Cardiac septum (tissue), 1 donor: ENCODE results near the gene TNFSF12. TPM values are rescaled to one million over a fixed set of nuclear protein-coding genes. Genes with fewer than 3 reads are reported as not detected.
"Not testable (repeated sequence)": the region's sequence is repeated elsewhere in the genome, so short reads cannot be mapped to it uniquely, and the experiment has no call there.

Experiments used
- DNase-seq: peaks from one replicate; pipeline ENCODE4 v3.0.0-alpha.2; 2020; ENCODE audit warnings: low spot score
- intact Hi-C: fragments of 100-400 bp; cut with DNase I; formaldehyde crosslinking; loops from one replicate; pipeline ENCODE4 v1.14.0; 2022
- total RNA-seq: library from RNA; stranded (reverse); fragmentation: NEBNext Ultra II Directional; extraction: Animal tissue kit (Norgen Biotek cat#: 25700); gene quantifications from one replicate; pipeline ENCODE4 v1.2.1, GENCODE V29; 2021
- donor health status: DM: no; HTN: no; CAD: no.

Gene TNFSF12
- total RNA-seq, 1 donor from 2014 or later = 33.9 TPM

- DNase-seq = no peak
- intact Hi-C loops = no loop called here
Measured at GRCh38 chr17:7580604-7581575, 32.0 kb downstream of the TNFSF12 start.

GRCh38 chr17:7582396-7583252 lies 33.8 kb downstream of the TNFSF12 start:
- intact Hi-C loops = loop anchor here (2.0 kb wide), 2 partner anchors 32 to 104 kb away; partner anchors contain the start of genes FXR2 and TP53
- no peak for DNase-seq

DNA sequence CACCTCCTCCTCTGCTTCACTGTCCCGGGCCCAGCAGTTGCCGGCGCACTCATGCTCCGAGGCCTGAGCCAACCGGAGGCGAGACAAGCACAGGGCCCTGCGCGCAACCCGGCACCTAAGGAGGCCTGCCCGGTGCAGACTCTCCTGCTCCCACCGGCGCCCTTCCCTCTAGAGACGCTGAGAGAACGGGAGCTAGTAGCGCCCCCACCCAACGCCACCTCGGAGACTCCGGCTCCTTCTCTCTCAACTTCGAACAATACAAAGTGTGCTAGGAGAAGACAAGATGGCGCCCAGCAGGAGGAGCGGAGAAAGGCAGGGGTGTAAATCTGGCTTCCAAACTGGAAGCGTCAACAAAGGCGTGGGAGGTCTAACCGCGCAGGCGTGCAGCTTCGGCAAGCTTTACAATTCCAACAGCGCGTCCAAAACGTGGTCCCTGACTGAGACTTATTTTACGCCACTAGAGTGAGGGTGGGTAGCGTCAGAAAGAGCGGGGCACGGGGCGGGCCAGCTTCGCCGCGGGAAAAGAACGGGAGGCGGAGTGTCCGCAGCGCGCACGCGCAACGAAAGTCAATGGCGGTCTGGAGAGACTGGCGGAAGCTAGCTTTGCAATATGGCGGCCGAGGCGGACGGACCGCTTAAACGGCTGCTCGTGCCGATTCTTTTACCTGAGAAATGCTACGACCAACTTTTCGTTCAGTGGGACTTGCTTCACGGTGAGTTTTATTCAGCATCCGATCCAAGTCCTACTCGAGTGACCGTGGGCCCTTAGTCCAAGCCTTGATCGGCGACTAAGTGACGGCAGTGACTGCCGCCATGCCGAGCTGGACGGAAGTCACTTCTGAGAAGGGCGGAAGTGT lies 34.6 kb downstream of the TNFSF12 start, which contains the start of gene MPDU1:
Gene MPDU1 (plus strand): TSS at position 600 of the 857 bp plus-strand sequence. CDS start 11 bp downstream, at position 611.
- DNase-seq = peak; percentile 98
- intact Hi-C loops = loop anchor here (2.0 kb wide), 2 partner anchors 31 to 103 kb away; partner anchors contain the start of genes FXR2 and TP53

GRCh38 chr17:7586673-7587419 lies 38.0 kb downstream of the TNFSF12 start:
- intact Hi-C loops = loop anchor here (5.0 kb wide), 1 partner anchor 40 kb away; the partner anchor contains the start of gene SAT2

DNA sequence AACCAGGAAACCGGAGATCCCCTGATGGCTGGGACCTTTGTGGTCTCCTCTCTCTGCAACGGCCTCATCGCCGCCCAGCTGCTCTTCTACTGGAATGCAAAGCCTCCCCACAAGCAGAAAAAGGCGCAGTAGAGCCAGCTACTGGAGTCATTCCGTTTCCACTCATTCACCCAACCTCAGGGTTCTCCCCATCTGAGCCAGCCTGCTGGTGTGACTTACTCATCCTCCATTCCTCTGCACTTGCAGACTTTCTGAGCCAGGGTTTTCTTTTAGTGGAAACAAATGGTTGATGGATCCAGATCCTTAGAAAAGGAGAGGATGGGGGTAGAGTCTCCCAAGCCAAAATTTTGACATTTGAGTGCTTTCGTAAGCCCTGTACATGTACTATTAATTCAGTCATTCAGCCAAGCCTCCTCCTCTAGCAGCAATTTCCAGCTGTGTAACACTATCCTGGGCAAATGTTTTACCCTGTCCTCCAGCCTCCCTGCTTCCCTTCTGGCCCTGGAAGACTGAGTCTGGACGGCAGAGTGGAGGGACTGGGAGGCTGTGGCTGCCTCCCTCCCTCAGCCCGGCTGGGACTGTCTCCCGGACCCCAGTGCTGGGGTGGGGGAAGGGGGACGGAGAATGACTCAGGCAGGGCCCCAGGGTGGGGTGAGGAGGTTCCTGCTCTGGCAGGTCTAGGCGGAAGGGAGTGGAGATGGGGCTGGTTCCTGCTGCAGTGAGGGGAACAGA lies 38.7 kb downstream of the TNFSF12 start:
- intact Hi-C loops = loop anchor here (5.0 kb wide), 1 partner anchor 40 kb away; the partner anchor contains the start of gene SAT2
- DNase-seq = no peak

More at GRCh38 chr17:7586673-7587419, 38.0 kb downstream of the TNFSF12 start:
- no peak for DNase-seq

DNA sequence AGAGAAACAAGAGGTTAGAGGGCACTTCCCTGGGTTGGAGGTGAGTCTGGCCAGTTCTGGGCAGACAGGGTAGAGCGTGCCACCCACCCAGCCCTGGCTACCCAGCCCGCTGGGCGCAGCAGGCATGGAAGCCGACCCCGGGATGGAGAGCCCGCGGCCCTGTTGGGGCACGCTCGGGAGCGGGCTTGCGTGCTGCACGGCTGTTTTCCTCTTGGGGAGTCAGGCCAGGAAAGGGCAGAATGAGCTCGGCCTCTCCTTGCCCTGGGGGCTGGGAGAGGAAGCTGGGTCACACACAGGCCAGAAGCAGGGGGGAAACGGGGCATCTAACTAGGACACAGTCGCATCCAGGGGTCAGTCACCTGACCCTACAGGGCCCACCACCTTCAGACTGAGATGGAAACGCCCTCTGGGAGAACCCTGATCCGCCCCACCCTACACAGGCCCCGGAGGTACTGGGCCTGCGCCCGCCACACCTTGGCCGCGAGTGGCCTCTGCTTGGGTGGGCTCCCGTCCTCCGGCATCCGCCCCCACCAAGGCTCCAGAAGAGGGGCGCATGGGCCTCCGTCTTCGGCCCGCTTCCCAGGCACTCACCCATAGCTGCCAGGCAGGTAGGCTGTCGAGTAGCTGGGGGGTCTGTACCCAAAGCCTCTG lies 39.8 kb downstream of the TNFSF12 start:
- no peak for DNase-seq
- intact Hi-C loops = loop anchor here (5.0 kb wide), 1 partner anchor 39 kb away; the partner anchor contains the start of gene SAT2

DNA sequence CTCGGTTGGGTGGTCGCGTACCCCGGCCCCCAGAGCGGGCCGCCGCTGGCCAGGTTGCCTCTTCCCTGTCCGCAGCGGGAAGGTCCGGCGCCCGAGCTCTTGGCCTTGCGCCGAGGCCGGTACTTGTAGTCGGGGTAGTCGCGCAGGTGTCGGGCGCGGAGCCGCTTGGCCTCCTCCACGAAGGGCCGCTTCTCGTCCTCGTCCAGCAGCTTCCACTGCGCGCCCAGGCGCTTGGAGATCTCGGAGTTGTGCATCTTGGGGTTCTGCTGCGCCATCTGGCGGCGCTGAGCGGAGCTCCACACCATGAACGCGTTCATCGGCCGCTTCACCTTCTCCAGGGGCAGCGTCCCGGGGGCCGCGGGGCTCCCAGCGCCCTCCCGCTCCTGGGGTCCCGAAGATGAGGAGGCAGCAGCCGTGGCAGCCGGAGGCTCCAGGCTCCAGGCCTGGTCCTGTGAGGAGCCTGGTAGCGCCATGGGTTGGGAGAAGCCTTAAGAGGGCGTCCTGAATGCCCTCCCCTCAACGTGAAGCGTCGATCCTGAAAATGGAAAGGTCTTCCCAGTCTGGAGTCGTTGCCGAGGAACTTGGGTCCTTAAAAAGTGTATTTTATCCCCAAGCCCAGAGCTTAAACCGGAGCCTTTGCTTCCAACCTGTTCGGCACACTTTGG lies 40.5 kb downstream of the TNFSF12 start:
- intact Hi-C loops = loop anchor here (5.0 kb wide), 1 partner anchor 38 kb away; the partner anchor contains the start of gene SAT2
- peak; percentile 92 for DNase-seq

DNA sequence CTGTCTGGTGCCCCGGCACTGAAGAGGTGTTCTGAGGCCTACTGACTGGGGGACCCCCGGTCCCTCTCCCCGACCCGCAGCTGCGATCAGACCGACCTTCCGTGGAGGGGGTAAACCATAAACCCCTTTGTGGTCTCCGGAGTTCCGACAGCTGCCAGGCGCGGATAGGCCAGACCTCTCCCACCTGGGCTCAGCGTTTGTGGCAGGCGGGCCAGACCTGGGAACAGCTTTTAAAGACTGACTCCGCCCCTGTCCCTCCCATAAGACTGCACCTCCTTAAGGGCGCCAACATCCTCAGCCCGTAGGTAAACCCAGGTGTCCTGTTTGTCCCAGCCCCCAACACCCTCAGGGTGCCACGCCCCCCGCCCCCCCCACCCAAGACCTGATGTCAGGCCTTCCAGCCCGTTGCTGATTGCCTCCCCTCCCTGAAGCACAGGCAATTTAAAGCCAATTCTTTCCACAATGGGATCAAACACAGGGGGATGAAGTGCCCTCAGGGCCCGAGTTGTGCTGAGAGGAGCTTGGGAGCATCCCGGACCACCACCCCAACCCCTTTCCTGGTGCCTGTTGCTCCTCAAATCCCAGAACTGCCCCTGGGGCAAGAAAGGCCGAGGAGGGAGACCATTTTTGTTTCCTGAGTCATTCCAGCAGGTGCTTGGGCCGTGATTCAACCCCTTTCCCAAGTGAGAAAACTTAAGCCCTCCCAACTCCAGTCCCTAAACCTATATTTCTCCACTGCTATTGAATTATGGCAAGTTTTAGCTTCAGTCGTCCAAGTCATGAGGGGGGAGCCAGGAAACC lies 41.2 kb downstream of the TNFSF12 start, which contains the start of gene SOX15:
Gene SOX15 (minus strand): TSS at position 204 of the 801 bp plus-strand sequence. CDS start 418 bp downstream, outside the sequence.
- intact Hi-C loops = loop anchor here (5.0 kb wide), 1 partner anchor 37 kb away; the partner anchor contains the start of gene SAT2
- DNase-seq = no peak

DNA sequence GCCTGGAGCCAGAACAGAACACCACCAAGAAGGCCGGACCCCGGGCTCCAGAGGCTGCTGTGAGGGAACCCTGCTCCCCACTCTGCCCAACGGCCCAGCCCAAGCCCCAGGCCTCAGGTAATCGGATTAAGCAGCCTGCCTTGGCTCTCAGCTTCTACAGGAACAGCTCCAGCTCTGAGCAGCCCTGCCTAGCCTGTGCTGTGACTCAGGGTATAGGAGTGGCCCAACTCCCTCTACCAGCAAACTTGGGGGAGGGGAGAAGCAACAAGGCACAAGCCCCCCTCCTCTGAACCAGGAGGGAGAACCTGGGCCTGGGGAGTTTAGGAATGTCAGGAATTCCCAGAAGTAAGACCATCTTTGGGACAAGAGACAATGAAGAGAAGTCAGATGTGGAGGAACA lies 41.9 kb downstream of the TNFSF12 start:
- intact Hi-C loops = no loop called here
- DNase-seq = no peak

DNA sequence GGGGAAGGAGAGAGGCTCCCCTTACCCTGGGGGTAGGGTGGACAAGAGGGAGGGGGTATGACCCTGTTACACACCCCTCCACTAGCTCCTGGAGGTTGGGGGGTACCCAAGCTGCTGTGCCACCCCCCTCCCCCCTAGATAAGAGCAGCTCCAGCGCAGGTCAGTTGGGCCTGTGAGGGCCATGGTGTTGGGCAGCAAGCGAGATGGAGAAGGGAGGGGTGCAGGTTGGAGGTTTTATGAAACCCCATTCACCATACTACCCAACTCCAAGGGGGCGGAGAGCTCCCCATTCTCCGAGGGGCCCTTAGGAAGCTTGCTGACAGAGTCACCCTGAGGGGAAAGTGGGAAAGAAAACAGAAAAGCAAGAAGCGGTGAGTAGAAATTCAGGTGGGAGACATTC lies 42.7 kb downstream of the TNFSF12 start:
- intact Hi-C loops = no loop called here
- no peak for DNase-seq

DNA sequence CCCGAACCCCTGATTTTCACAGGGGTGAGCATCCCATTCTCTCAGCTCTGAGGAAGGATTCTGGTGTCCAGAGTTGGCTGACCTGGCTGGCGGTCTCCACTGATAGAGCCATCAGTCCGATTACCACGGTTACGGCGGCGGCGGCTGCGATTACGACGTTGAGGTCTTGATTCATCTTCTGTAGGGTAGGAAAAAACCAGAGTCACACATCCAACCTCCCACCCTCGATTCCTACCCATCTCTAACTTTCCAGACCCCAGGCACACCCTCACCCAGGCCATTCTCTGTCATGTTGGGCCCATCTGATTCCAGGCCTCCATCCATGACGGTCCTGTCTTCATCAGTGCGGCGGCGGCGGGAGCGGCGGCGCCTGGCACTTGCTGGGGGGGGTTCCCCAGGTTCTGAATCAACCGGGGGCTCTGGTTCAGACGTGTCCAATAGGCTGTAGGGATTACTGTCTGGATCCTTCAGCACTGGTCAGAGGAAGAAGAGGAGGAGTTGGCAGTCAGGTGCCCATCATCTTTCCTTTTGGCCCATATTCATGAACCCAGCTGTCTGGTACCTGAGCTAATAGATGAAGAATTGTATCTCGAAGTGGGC lies 43.7 kb downstream of the TNFSF12 start:
- no peak for DNase-seq
- intact Hi-C loops = no loop called here

DNA sequence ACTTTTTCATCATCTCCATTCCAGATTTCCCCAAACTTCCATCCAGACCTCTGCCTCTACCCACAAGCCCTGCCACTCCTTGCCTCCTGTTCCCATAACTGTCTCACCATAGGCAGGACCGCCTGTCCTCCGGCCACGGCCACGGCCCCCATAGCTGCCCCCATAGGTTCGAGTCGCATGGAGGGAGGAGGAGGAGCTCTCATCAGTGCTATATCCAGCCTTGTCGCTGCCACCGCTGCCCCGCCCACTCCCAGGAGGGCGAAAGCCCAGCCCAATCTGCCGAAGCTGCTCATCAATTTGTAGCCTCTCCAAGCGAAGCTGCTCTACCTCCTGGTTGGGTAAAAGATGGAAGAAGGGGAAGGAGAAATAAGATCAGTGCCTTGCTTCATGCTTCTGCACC lies 44.4 kb downstream of the TNFSF12 start:
- no peak for DNase-seq
- intact Hi-C loops = no loop called here

GRCh38 chr17:7597561-7597960 lies 48.7 kb downstream of the TNFSF12 start:
- DNase-seq, intact Hi-C loops: not testable (repeated sequence)

GRCh38 chr17:7606280-7606679 lies 57.4 kb downstream of the TNFSF12 start:
- intact Hi-C loops = no loop called here
- DNase-seq = no peak
